ENCODE results near the gene DHX32.

Gene DHX32

GRCh38 chr10:125801574-125801973, 79.5 kb downstream of the DHX32 start:
- no peak for DNase-seq

DNA sequence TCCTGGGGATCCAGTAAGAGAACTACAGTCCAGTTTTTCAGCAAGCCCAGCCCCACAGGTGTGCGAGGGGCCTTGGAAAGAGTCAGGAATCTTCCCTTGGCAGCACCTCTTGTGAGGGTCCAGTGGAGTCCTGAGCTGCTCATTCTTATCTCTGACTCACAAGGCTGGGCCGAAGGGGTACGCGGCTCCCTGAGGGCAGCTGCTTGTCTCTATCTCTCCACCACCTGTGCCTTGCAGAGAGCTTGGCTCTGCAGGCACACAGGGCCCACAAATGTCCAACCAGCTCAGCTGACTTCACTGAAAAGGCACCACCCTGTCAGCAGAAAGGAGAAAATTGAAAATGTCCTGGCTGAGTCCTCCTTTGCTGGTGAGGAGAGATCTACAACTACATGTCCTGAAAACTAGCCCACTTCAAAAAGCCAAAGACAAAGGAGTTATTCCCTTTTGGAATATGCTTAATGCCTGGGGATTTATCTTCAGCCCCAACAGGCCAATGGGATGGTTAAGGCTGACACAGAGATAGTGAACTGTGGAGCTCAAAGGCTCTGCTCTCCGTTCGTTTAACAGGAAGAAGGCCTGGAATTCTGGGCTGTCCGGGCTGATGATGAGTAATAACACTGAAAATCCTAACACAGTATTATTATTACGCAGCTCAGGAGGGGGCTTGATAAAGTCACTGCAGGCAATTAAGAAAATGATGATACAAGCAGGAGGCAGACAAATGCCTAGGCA, 81.5 kb downstream of the DHX32 start:
- no peak for DNase-seq

GRCh38 chr10:125797994-125798662, 83.0 kb downstream of the DHX32 start:
- DNase-seq = no peak

GRCh38 chr10:125797424-125797823, 83.7 kb downstream of the DHX32 start:
- DNase-seq = no peak

DNA sequence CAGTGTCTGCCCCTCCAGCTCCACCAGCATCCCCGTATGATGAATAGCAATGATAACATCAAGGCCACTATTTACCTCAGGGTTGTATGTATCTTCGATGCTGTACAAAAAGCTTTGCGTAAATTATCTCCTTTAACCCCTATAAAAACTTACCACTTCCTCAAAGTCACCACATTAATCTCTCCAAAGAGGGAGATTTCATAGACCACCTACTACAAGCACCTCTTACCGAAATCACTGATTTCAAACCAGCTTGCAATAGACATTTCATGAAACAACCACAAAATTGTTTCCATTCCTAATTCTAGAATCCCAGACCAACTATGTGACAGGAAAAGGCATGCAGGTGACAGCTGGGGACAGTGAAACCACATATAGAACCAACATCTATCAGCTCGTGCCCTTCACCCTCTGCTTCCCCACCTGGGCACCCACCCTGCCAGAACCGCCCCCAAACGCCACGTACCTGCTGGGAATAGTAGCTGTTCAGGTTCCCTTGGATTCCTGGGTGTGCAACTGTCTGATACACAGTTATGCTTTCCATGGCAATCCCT, 85.4 kb downstream of the DHX32 start:
- no peak for DNase-seq

DNA sequence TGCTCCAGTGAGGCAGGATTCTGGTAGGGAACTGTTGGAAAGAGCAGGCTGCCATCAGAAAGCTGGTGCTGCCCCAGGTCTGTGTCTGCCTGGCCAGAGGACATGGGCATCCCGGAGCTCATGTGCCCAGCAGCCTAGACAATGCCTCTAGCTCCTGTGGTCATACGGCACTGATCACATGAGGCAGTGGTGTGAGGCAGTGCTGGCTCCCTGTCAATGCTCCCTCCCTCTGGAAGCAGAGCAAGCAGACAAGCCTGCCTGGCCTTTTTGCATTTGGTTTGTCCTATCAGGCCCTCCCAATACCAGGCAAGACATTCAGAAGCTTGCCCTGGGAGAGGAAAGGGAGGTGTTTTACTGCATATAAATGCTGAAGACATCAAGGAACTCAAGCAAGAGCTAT, 86.0 kb downstream of the DHX32 start:
- no peak for DNase-seq

- no peak for DNase-seq
These were observed 88.5 kb downstream of the DHX32 start for GRCh38 chr10:125792342-125793300.

DNA sequence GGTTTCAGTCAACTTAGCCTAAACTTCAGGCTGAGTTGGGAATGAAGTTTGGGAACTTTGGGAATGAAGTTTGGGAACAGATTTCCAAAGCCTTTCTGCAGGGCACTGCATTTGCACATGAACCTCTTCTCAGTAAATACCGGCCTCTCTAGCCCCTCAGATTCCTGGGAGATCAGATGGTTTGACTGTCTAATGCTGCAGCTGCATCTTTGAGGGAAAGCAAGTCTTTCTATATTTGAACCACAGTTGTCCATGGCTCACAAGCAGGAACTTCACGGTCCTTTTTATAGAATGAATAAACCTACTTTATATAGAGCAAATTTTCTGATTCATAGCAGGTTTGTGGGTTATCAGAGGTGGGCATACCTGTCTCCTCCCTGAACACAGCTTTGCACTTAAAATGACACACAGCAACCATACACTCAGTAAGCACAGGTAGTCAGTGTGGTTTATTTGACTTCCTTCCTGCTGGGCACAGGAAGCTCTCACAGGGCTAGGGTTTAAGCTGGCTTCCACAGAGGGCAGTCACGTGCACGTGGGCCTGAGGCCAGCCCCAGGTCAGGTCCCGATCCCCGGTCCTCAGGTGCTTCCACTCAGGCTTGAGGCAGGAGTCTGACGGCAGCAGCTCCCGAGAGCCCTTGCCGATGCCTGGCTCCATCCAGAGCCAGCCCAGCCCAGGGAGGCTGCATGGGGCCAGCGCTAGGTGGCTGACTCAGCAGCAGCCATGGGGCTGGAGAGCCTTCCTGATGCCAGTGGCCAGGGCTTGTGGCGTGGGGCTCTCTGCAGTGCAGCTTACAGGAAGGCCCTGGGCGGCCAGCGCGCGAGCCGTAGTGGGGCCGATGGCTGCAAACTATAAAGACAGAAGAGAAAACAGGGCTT, 92.7 kb downstream of the DHX32 start:
- no peak for DNase-seq
